ENCODE measurements around the gene HTR3B.
"Not testable (repeated sequence)": the region's sequence is repeated elsewhere in the genome, so short reads cannot be mapped to it uniquely, and the experiment has no call there.

The HTR3B gene

DNA sequence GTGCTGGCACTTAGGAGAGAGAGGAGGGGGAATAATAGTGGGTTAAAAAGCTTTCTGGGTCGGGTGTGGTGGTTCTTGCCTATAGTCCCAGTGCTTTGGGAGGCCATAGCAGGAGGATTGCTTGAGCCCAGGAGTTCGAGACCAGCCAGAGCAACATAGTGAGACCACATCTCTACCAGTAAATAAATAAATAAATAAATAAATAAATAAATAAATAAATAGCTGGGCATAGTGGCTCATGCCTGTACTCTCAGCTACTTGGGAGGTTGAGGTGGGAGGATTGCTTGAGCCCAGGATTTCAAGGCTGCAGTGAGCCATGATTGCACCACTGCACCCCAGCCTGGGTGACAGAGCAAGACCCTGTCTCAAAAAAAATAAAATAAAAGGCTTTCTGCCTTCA, 41.6 kb downstream of the HTR3B start:
- not testable (repeated sequence) for DNase-seq (ENCODE audit: low spot score)

DNA sequence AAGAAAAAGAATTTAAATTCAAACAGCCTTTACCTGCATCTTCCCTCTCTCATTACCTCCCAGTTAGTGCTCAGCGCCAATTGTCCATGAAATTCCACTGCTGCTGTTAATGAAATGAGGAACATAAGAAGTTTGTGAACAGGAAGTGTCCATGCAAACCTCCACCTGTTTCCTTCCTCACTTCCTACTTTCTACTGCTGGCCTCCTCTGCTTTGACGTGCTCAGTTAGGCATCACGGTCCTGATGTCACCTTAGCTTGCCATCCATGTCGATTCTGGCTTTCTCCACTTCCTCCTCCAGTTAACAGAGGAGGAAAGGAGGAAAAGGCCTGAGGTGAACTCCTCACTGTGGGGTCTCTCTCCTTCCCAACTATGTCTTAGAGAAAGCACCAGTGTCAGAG, 43.4 kb downstream of the HTR3B start:
- DNase-seq (ENCODE audit: low spot score) = no peak

DNA sequence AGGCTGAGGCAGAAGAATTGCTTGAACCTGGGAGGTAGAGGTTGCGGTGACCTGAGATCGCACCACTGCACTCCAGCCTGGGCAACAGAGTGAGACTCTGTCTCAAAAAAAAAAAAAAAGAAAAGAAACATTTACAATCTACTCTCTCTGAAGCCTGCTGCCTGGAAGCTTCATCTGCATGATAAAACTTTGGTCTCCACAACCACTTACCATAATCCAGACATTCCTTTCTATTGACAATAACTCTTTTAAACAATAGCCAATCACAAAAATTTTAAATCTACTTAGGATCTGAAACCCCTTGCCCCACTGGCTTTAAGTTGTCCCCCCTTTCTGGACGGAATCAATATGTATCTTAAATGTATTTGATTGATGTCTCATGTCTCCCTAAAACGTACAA, 45.3 kb downstream of the HTR3B start:
- no peak for DNase-seq (ENCODE audit: low spot score)

DNA sequence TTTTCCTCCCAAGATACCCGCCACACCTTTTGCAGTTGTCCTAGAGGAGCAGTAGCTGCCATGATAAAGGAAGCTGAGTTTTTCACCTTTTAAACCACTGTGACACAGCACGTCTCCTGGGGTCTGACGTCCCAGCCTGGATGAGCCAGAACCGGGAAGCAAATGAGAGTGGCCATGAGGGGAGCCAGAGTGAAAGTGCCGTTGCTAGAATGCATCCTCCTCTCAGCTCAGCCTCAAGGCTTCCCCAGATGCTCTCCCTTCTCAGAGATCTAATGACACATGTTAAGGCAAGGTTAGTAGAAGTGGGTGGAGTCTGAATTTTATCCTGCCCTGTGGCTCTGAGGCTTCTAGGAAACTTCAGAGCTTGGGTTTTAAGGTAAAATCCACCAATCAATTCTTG, 46.9 kb downstream of the HTR3B start:
- no peak for DNase-seq (ENCODE audit: low spot score)

DNA sequence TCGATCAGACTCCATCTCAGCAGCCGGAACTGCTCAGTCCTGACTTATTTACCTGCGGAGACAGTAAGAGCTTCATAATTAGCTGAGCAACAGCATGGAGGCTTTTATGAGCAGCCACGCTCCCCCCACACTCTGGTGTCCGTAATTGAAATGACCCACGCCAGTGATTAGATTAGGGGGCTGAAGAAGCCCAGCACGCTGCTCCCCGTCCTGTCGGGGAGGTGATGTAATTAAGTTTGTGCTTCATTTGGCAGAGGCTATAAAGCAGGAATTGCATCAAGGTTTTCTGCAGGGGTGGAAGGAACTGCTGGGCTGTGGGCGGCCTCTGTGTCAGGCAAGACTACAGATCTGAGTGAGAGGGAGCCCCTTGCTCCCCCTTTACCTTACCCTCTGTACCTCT, 47.5 kb downstream of the HTR3B start:
- no peak for DNase-seq (ENCODE audit: low spot score)

DNA sequence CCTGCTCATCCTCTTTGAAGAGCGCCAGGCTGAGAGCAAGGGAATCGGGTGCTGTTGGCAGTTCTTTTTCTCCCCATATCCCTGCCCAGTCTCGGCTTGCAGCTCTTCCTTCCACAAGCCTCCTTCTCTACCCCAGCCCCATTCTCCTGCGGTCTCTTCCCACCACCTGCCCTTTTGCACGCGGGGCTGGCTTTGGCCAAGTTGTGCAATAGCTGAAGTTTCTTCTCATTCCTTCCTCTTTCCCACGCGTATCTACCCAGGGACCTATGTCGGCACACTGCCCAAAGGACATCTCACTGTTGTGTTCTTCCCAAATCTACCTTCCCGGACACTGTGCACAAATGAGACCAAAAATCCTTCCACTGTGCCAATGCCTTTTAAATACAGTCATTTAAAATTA, 48.0 kb downstream of the HTR3B start:
- no peak for DNase-seq (ENCODE audit: low spot score)

DNA sequence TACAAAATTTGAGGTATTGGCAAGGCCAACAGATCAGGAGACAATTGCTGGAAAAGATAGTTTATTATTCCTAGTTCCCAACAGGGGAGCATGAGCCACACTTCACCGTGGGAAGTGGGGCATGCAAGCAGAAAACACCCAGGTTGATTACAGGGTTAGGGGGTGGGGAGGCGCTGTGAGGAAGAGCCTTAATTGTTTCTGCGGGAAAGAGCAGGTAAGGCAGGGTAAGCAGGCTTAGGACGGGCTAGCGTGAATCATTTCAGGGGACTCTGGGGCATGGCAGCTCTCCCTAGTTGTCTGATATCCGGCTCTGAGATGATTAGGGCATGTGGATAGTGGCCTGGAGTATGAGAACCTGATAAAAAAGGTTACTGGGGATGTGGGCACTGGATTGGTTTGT, 49.6 kb downstream of the HTR3B start:
- no peak for DNase-seq (ENCODE audit: low spot score)

DNA sequence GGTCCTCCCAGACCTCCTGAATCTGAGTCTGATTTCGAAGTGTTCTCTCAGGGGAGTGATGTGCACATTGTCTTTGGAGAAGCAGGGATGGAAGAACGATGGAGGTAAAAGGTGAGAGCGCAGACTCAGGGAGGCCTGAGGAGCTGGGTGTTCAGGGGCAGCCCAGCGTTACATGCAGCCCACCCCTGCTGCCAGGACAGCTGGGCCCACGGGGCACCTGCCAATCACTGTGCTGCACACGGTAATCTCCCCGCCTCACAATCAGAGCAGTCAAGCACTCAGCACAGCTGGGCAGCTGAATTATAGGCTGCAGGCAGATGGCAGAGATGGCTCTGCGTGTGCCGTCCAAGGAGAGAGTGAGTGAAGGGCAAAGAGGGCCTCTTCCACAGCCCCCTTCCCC, 52.4 kb downstream of the HTR3B start:
- DNase-seq (ENCODE audit: low spot score) = no peak

DNA sequence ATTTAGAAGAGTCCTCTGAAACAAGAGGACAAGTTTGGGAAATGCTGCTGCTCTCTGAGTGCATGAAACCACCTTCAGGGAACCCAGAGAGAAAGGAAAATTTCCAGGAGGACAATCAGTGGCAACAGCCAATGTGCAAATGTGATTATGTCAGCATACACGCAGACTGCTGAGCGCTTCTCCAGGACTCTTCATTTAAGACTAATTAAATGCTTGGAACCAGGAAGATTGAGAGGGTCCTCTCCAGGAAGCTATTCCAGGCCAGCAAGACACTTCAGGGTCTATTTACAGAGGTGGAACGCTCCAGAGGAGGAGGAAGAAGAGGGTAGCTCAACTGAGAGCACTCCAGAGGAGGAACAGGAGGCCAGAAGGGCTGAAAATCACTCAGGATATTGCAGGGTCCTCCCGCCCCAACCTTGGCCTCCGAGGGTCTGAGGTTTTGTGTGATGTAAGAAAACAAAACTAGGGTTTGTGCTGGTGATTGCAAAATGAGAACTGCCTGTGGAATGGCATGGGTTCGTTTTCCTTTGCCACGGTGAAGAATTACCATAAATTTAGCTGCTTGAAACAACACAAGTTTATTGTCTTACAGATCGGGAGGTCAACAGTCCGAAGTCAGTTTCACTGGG, 56.2 kb downstream of the HTR3B start:
- no peak for DNase-seq (ENCODE audit: low spot score)

DNA sequence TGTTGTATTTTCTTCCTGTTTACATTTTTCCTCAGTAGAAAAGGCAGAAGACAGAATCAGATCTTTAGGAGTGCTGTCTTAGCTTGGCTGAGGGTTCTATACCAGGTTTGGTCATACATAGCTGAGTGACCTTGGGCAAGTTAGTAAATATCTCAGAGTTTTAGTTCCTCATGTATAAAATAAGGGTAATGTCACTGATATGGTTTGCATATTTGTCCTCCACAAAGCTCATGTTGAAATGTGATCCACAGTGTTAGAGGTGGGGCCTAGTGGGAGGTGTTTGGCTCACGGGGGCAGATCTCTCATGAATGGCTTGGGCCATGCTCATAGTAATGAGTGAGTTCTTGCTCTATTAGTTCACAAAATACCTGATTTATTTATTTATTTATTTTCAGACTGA, 62.8 kb downstream of the HTR3B start:
- no peak for DNase-seq (ENCODE audit: low spot score)

DNA sequence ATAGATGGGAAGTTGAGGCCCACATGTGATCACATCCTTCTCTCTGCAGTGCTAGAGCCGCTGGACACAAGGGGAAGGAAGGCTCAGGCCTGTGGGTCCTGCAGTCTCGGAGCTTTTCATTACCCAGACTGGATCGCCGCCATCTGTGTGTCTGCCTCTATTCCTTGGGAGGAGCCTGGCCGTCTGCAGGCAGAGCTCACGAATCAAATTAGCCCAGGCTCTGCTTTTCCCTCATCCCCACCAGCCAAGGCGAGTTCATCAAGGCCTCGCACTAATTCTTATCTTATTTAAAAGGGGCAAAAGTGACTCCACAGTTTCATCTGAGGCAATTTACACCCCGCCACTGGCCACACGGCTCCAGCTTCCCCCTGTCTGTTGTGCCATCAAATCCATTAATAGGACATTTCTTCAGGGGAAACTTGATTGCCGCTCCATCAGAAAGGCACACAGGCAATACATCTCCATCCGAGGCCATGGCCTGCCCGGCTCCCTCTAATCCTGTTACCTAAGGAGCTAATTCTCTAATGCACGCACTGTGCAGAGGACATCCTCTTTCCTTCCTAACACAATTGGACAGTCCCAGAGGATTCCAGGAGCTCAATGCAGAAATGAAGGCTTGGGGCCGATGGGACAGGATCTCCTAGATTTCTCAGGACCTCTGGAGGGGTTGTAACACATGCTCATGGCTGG, 67.1 kb downstream of the HTR3B start:
- DNase-seq (ENCODE audit: low spot score) = no peak

DNA sequence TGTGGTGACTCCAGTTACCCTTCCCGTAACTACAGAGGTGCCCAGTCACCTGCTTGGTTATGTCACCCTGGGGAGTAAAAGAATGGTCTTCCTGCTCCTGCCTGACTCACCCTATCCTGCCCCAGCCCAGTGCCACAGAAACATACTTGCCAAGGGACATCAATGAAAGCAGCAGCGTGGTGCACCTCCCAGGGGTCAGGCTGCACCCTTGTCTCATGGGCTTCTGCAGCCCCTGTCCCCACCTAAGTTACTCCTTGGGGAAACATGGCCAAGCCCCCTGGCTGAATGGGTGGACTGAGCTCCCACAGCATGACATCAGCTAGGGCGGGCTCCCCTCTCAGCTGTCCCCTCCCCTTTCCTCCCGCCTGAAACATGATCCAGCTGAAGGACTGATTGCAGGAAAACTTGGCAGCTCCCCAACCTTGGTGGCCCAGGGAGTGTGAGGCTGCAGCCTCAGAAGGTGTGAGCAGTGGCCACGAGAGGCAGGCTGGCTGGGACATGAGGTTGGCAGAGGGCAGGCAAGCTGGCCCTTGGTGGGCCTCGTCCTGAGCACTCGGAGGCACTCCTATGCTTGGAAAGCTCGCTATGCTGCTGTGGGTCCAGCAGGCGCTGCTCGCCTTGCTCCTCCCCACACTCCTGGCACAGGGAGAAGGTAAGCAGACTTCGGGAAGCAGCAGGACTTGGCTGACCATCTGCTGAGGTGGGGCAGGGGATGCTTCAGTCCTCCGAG, 70.3 kb downstream of the HTR3B start, which contains the start of gene HTR3A:
Gene HTR3A (plus strand): TSS at position 368 of the 730 bp plus-strand sequence. CDS start 218 bp downstream, at position 586.
- DNase-seq (ENCODE audit: low spot score) = peak; percentile 63

DNA sequence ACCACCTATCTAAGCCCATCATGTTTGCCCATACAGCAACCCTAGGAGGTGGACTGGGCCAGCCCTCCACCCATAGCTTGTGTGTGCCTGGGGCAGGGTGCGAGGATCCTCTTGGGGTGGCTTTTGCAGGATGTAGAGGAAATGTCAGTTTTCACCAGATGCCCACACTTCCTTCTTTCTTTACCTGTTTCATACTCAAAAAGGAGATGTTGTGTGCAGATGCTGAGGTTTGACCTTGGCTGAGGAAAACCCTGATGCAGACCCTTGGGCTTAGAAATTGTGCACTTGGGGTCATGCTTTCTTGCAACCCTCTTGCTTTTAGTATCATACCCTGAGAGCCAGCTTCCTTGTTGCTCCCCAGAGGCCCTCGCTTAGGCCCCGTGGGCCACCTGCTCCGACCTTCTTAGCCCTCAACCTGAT, 72.5 kb downstream of the HTR3B start:
- no peak for DNase-seq (ENCODE audit: low spot score)

DNA sequence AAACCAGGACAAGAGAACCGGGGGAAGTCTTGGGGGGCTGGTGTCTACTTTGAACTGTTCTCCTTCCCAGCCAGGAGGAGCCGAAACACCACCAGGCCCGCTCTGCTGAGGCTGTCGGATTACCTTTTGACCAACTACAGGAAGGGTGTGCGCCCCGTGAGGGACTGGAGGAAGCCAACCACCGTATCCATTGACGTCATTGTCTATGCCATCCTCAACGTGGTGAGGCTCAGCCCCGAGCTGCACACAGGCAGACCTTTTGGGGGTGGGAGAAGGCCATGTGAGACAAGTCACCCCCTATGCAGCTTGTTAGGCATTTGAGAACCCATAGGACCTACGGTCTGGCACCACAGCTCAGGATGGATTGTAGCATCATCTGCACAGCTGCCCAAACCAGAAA, 73.1 kb downstream of the HTR3B start:
- DNase-seq (ENCODE audit: low spot score) = no peak

DNA sequence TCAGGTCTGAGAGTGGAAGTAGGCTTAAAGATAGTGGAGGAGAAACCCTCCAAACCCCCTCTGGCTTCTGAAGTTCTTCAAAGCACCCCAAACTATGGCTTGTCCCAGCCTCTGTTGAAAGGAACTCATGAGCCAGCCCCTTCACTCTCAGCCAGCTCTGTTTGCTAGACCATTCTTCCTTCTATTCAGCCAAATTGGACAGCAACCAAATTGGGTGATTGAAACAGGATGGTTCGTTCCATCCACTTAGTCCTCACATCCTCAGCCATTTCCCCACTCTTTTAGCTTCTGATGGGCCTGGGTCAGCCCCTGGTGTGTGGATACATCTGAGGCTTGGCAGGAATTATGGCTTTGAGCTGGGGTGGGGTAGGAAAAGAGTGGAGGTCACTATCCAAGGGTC, 74.8 kb downstream of the HTR3B start:
- no peak for DNase-seq (ENCODE audit: low spot score)

DNA sequence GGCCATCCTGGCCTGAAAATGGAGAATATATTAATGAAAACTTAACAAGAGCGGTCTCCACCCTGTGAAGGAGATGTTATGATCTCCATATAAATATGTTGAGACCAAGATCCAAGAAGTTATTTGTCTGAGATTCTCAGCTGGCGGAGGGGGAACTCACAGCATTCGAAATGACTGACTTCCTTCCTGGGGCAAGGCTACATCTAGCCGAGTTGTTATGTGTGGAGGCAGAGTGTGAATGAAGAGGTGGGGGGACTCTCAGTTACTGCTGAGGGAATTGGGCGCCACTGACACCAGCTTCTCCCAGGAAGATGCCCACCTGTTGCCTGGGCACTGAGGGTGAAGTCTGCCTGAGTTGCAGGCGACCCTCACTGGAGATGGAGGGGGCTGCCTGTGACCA, 76.2 kb downstream of the HTR3B start:
- no peak for DNase-seq (ENCODE audit: low spot score)

DNA sequence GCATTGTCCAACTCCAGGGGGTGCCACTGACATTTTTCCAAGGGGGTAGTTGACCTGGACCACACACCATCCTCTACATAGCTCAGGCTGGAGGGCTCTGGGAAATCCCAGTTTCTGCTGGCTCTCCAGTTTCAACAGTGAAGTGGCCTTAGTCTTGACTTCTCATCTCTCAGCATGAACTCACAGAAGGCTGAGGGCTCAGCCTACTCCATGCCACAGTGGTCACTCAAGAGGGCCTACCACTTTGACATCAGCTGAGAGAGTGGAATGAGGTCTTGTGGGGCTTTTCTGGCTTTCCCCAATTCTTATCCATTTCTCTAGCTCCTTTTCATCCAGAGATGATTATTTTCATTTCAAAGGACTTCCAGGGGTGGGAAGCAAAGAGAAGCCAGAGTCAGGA, 77.7 kb downstream of the HTR3B start:
- no peak for DNase-seq (ENCODE audit: low spot score)

DNA sequence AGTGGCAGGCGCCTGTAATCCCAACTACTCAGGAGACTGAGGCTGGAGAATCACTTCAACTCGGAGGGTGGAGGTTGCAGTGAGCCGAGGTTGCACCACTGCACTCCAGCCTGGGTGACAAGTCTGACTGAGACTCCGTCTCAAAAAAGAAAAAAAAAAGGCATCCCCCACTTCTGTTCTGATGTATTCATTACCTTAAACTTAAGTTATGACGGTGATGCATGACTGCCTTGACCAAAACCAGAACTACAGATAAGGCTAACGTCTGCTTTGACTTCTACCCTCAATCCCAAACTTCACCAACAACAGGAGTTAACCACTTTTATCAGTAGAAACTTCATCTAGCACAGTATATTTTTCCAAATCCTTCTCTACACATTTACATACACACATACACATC, 80.2 kb downstream of the HTR3B start:
- DNase-seq (ENCODE audit: low spot score) = no peak

DNA sequence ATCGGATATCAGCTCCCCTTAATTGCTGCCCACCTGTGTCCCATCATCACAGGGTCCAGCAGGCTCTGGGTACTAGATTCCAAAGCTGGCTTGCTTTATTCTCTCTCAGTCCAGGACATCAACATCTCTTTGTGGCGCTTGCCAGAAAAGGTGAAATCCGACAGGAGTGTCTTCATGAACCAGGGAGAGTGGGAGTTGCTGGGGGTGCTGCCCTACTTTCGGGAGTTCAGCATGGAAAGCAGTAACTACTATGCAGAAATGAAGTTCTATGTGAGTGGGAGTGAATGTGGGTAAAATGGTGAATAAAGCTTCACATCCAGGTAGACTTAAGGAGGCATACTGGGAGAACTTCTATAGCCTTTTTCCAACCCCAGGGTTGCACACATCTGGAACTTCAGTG, 81.3 kb downstream of the HTR3B start:
- DNase-seq (ENCODE audit: low spot score) = no peak

DNA sequence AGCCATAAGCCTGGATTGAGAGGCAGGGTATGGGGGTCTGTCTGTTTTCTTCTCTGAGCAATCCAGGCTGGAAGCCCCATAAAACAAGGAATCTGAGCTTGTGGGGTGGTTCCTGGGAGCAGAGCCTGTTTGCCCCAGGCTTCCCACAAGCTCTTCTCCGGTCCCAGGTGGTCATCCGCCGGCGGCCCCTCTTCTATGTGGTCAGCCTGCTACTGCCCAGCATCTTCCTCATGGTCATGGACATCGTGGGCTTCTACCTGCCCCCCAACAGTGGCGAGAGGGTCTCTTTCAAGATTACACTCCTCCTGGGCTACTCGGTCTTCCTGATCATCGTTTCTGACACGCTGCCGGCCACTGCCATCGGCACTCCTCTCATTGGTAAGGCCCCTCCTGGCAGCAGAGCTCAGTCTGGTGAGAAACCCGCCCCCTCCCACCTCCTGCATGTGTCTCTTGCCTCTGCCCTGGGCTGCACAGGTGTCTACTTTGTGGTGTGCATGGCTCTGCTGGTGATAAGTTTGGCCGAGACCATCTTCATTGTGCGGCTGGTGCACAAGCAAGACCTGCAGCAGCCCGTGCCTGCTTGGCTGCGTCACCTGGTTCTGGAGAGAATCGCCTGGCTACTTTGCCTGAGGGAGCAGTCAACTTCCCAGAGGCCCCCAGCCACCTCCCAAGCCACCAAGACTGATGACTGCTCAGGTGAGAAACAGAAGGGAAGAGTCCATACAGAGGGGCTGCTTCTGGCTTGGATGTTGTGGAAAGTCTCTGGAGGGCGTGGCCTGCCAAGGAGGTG, 82.0 kb downstream of the HTR3B start:
- no peak for DNase-seq (ENCODE audit: low spot score)

DNA sequence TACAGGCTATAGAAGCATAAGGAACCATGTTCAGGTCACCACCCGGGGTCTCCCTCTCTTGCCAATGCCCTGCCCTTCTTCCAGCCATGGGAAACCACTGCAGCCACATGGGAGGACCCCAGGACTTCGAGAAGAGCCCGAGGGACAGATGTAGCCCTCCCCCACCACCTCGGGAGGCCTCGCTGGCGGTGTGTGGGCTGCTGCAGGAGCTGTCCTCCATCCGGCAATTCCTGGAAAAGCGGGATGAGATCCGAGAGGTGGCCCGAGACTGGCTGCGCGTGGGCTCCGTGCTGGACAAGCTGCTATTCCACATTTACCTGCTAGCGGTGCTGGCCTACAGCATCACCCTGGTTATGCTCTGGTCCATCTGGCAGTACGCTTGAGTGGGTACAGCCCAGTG, 84.8 kb downstream of the HTR3B start:
- no peak for DNase-seq (ENCODE audit: low spot score)

DNA sequence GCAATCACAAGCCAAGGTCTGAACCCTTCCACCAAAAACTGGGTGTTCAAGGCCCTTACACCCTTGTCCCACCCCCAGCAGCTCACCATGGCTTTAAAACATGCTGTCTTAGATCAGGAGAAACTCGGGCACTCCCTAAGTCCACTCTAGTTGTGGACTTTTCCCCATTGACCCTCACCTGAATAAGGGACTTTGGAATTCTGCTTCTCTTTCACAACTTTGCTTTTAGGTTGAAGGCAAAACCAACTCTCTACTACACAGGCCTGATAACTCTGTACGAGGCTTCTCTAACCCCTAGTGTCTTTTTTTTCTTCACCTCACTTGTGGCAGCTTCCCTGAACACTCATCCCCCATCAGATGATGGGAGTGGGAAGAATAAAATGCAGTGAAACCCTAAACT, 85.3 kb downstream of the HTR3B start:
- DNase-seq (ENCODE audit: low spot score) = no peak

DNA sequence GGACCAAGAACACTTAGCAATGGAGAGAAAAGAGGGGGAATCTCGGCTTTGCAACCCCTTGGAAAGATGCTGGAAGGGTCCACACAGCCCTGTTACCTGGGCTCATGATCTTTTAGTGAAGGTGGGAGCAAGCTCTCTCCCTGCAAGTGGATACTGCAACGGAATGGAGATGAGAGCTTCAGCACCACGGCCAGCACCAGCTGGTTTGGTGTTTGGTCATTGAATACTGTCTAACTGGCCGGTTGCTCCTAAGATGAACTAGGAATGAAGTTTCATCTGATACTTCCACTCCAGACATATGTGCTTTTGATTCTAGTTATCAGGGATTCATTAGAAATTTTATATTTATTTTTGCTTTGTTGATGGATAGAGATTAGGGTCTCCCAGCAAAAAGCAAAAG, 86.6 kb downstream of the HTR3B start:
- DNase-seq (ENCODE audit: low spot score) = no peak
